OCI-LY3 (cell line): Measurements from ENCODE around the gene COP1.

Source experiments
- H2AFZ ChIP-seq: fragments of 200-600, 300-600 bp; shearing (Covaris generic); 2 replicates; pipeline ENCODE4 v1.6.0; 2014; ENCODE audit warnings: antibody characterized with exemption, low read depth, low read length
- H3K27ac ChIP-seq: fragments of 200-600, 300-600 bp; sonication (generic); 2 replicates; pipeline ENCODE4 v1.5.1; 2014; ENCODE audit warnings: mild to moderate bottlenecking, low read length, moderate library complexity, mixed read lengths
- H3K27me3 ChIP-seq: fragments of 200-600, 300-600 bp; sonication (generic); 2 replicates; pipeline ENCODE4 v1.6.1; 2014; ENCODE audit warnings: low read depth, low read length, mixed read lengths
- H3K36me3 ChIP-seq: fragments of 200-600, 300-600 bp; sonication (generic); replicated peaks from 2 replicates; pipeline ENCODE3; 2014; ENCODE audit warnings: low read depth, low read length, mixed read lengths
- H3K4me1 ChIP-seq: fragments of 300-600, 200-600 bp; sonication (generic); 2 replicates; pipeline ENCODE4 v1.6.1; 2014; ENCODE audit warnings: low read length, mixed read lengths
- H3K4me2 ChIP-seq: fragments of 200-600, 300-600 bp; sonication (generic); 2 replicates; pipeline ENCODE4 v1.6.1; 2014; ENCODE audit warnings: low read length, mixed read lengths
- H3K4me3 ChIP-seq: fragments of 300-600, 200-600 bp; sonication (generic); 2 replicates; pipeline ENCODE4 v1.5.1; 2014; ENCODE audit warnings: antibody characterized with exemption, mild to moderate bottlenecking, low read length, moderate library complexity
- H3K79me2 ChIP-seq: fragments of 300-600, 200-600 bp; shearing (Covaris generic); 2 replicates; pipeline ENCODE4 v1.6.1; 2014; ENCODE audit warnings: mild to moderate bottlenecking, low read length, mixed read lengths
- H3K9ac ChIP-seq: fragments of 300-600, 200-600 bp; shearing (Covaris generic); 2 replicates; pipeline ENCODE4 v1.6.0; 2014; ENCODE audit warnings: mild to moderate bottlenecking, low read length, moderate library complexity
- H3K9me3 ChIP-seq: fragments of 200-600, 300-600 bp; shearing (Covaris generic); 2 replicates; pipeline ENCODE4 v1.6.1; 2014; ENCODE audit warnings: low read length, mixed read lengths; ENCODE audit not compliant: insufficient read depth
- H4K20me1 ChIP-seq: fragments of 200-600, 300-600 bp; sonication (generic); 2 replicates; pipeline ENCODE4 v1.6.1; 2016; ENCODE audit warnings: low read length, mixed read lengths; ENCODE audit not compliant: insufficient read depth
- EZH2phosphoT487 ChIP-seq: fragments of 200-600 bp; shearing (Covaris generic); IDR thresholded peaks from 2 replicates; pipeline ENCODE4 v1.6.1; 2018; ENCODE audit warnings: antibody characterized with exemption, mixed run types, low read depth
- TF ChIP-seq, protein P1 (sequence below): fragments of 200-600, 300-600 bp; sonication (generic); IDR thresholded peaks from 2 replicates; pipeline ENCODE4 v1.5.1; 2014; ENCODE audit warnings: antibody characterized with exemption, low read length, low read depth

The COP1 gene

GRCh38 chr1:175906370-175906769 is 300.7 kb downstream of the COP1 start:
- Histone ChIP-seq H3K4me3 (no peak overlapping the region), H3K27me3 (no peaks in the 10 kb centered on the region), H3K4me2 (no peak overlapping the region), H3K79me2 (no peaks in the 10 kb centered on the region), H3K36me3 (peaks cover 13% of the 10 kb centered on the region), H3K27ac (no peak overlapping the region), H2AFZ (no peak overlapping the region), H3K4me1 (peaks cover 5% of the 10 kb centered on the region), H3K9me3 (peaks cover 16% of the 10 kb centered on the region), H4K20me1 (no peaks in the 10 kb centered on the region), H3K9ac (no peak overlapping the region)
- TF ChIP-seq EZH2phosphoT487 = no peak
- TF ChIP-seq, protein P1, sequence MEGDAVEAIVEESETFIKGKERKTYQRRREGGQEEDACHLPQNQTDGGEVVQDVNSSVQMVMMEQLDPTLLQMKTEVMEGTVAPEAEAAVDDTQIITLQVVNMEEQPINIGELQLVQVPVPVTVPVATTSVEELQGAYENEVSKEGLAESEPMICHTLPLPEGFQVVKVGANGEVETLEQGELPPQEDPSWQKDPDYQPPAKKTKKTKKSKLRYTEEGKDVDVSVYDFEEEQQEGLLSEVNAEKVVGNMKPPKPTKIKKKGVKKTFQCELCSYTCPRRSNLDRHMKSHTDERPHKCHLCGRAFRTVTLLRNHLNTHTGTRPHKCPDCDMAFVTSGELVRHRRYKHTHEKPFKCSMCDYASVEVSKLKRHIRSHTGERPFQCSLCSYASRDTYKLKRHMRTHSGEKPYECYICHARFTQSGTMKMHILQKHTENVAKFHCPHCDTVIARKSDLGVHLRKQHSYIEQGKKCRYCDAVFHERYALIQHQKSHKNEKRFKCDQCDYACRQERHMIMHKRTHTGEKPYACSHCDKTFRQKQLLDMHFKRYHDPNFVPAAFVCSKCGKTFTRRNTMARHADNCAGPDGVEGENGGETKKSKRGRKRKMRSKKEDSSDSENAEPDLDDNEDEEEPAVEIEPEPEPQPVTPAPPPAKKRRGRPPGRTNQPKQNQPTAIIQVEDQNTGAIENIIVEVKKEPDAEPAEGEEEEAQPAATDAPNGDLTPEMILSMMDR = no peak

DNA sequence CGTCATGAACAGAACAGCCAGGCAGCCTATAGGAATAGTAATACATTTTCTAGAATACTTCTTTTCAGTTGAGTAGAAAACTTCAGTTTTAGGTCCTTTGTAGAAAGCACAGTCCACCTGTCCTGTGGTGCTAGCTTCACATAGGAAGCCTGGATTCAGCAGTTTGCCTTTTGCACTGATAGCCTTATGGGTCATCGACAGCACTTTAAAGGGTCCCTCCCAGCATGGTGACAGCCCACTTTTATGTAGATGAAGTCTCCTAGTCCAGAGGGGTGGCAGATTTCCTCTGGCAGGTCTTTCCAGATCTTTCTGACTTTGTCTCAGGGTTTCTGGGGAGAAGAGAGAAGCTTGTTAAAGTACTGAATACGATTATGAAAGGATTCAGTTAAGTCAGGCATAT is 302.3 kb downstream of the COP1 start:
- Histone ChIP-seq H2AFZ (no peak overlapping the region), H4K20me1 (no peaks in the 10 kb centered on the region), H3K9ac (no peak overlapping the region), H3K36me3 (peaks cover 5% of the 10 kb centered on the region), H3K4me3 (no peak overlapping the region), H3K9me3 (peaks cover 4% of the 10 kb centered on the region; the same call in 1 of the 2 replicates), H3K27me3 (no peaks in the 10 kb centered on the region), H3K79me2 (no peaks in the 10 kb centered on the region), H3K27ac (no peak overlapping the region), H3K4me2 (no peak overlapping the region), H3K4me1 (peaks cover 5% of the 10 kb centered on the region)
- TF ChIP-seq EZH2phosphoT487 = no peak
- TF ChIP-seq, protein P1 = no peak

DNA sequence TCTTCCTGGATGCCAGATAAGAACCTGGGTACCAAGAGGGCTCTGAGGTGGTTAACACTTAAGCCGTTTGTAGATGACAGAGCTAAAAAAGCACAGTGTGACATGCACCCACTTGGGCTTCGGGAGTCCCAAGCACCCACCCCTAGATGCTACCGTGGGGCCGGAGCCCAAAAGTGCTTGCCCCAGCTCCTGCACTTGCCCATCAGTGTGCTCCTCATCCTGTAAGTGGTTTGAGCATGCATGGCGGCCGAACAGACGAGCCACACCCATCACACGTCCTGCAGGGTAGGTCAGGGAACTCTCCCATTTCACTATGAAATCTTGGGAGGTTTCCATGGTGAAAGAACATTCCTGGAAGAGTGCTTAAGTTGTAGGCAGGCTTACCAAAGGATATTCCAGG is 304.8 kb downstream of the COP1 start:
- H2AFZ ChIP-seq = no peak overlapping the region
- no peak overlapping the region for H3K4me2 ChIP-seq
- no peaks in the 10 kb centered on the region for H3K9me3 ChIP-seq
- no peak for TF ChIP-seq EZH2phosphoT487
- TF ChIP-seq, protein P1 = no peak
- H3K36me3 ChIP-seq = no peaks in the 10 kb centered on the region
- no peak overlapping the region for H3K9ac ChIP-seq
- peaks cover 5% of the 10 kb centered on the region for H3K4me1 ChIP-seq
- H3K27ac ChIP-seq = no peak overlapping the region
- no peaks in the 10 kb centered on the region for H3K27me3 ChIP-seq
- H3K4me3 ChIP-seq = no peak overlapping the region
- H3K79me2 ChIP-seq = no peaks in the 10 kb centered on the region
- no peaks in the 10 kb centered on the region for H4K20me1 ChIP-seq

GRCh38 chr1:175901076-175901836 is 305.8 kb downstream of the COP1 start:
- TF ChIP-seq, protein P1 = no peak
- TF ChIP-seq EZH2phosphoT487 = no peak
- Histone ChIP-seq H3K9me3 (no peaks in the 10 kb centered on the region), H3K27ac (no peak overlapping the region), H2AFZ (no peak overlapping the region), H3K27me3 (no peaks in the 10 kb centered on the region), H3K79me2 (no peaks in the 10 kb centered on the region), H3K4me3 (no peak overlapping the region), H3K36me3 (no peaks in the 10 kb centered on the region), H3K4me2 (no peak overlapping the region), H3K4me1 (0 out of 2 replicates have a peak, but pooled peaks cover under 1% of the 10 kb centered on the region), H3K9ac (no peak overlapping the region), H4K20me1 (no peaks in the 10 kb centered on the region)
